Hepatocyte (in vitro differentiated cells): ENCODE measurements around the gene RHEX. TPM values are rescaled to one million over a fixed set of nuclear protein-coding genes. Genes with fewer than 3 reads are reported as not detected.
A peak's percentile ranks its signal among the peaks of the same experiment; 100 is the strongest.

Experiments used
- DNase-seq: peaks from one replicate; pipeline ENCODE4 v3.0.0-alpha.2; 2016; ENCODE audit warnings: low spot score
- H2AFZ ChIP-seq: fragments of 200-600 bp; sonication (generic); 2 replicates; pipeline ENCODE4 v1.6.0; 2016; ENCODE audit warnings: antibody characterized with exemption, mild to moderate bottlenecking
- H3K27ac ChIP-seq: fragments of 200-600 bp; sonication (generic); 2 replicates; pipeline ENCODE4 v1.5.1; 2016; ENCODE audit warnings: mild to moderate bottlenecking
- H3K27me3 ChIP-seq: fragments of 200-600 bp; sonication (generic); 2 replicates; pipeline ENCODE4 v1.6.1; 2016
- H3K36me3 ChIP-seq: fragments of 200-600 bp; sonication (generic); replicated peaks from 2 replicates; pipeline ENCODE4 v1.5.1; 2016; ENCODE audit warnings: low read depth; ENCODE audit not compliant: insufficient read depth
- H3K4me1 ChIP-seq: fragments of 200-600 bp; sonication (generic); 2 replicates; pipeline ENCODE4 v1.5.1; 2016; ENCODE audit warnings: mild to moderate bottlenecking, moderate library complexity; ENCODE audit not compliant: insufficient read depth
- H3K4me2 ChIP-seq: fragments of 200-600 bp; sonication (generic); 2 replicates; pipeline ENCODE4 v1.6.0; 2016
- H3K4me3 ChIP-seq: fragments of 200-600 bp; sonication (generic); 2 replicates; pipeline ENCODE4 v1.5.1; 2016; ENCODE audit warnings: mild to moderate bottlenecking
- H3K79me2 ChIP-seq: fragments of 200-600 bp; sonication (generic); 2 replicates; pipeline ENCODE4 v1.6.0; 2017; ENCODE audit warnings: mild to moderate bottlenecking
- H3K9me2 ChIP-seq: fragments of 200-600 bp; sonication (generic); replicated peaks from 2 replicates; pipeline ENCODE4 v1.6.0; 2017; ENCODE audit warnings: mild to moderate bottlenecking; ENCODE audit not compliant: insufficient read depth
- H3K9me3 ChIP-seq: fragments of 200-600 bp; sonication (generic); 2 replicates; pipeline ENCODE4 v1.5.1; 2016; ENCODE audit warnings: low read depth, mild to moderate bottlenecking
- H4K20me1 ChIP-seq: fragments of 200-600 bp; sonication (generic); 2 replicates; pipeline ENCODE4 v1.6.0; 2016; ENCODE audit warnings: mild to moderate bottlenecking; ENCODE audit not compliant: insufficient read depth, poor library complexity, severe bottlenecking
- CTCF ChIP-seq: fragments of 200-600 bp; sonication (generic); IDR thresholded peaks from 2 replicates; pipeline ENCODE4 v1.5.1; 2016; ENCODE audit warnings: antibody characterized with exemption, mild to moderate bottlenecking; ENCODE audit not compliant: poor library complexity
- EZH2 ChIP-seq: fragments of 200-600 bp; sonication (generic); IDR thresholded peaks from 2 replicates; pipeline ENCODE4 v1.6.1; 2016; ENCODE audit warnings: antibody characterized with exemption, mild to moderate bottlenecking, borderline replicate concordance
- EZH2phosphoT487 ChIP-seq: fragments of 200-600 bp; sonication (generic); IDR thresholded peaks from one replicate; pipeline ENCODE4 v1.6.1; 2018; ENCODE audit warnings: antibody characterized with exemption, mild to moderate bottlenecking, low read depth, moderate library complexity; ENCODE audit not compliant: unreplicated experiment, severe bottlenecking
- WGBS: methylation state at CpG from one replicate; pipeline ENCODE4 v1.1.6; 2016; ENCODE audit warnings: low lambda C conversion rate; ENCODE audit errors: missing lambda C conversion rate; 5-methylcytosine and 5-hydroxymethylcytosine counted together
- polyA plus RNA-seq: library from polyadenylated mRNA; unstranded; fragments of >200 nt; fragmentation: Nextera tagmentation; extraction: Ambion mirVana; gene quantifications from 2 replicates; pipeline ENCODE4 v1.2.1, GENCODE V29; 2016
- total RNA-seq: library from RNA; depleted of rRNA; stranded (reverse); fragments of >200 nt; gene quantifications from 2 replicates; pipeline ENCODE4 v1.2.3, GENCODE V29; 2014

Gene RHEX
- total and polyA plus RNA-seq, 2 experiments from 2014 or later, result 0.51 TPM; not detected in 1

- no peak for TF ChIP-seq EZH2
- Histone ChIP-seq H3K9me3 (no peaks in the 10 kb centered on the region), H2AFZ (no peak overlapping the region), H3K9me2 (no peaks in the 10 kb centered on the region), H3K4me3 (no peak overlapping the region), H3K79me2 (no peaks in the 10 kb centered on the region), H4K20me1 (no peaks in the 10 kb centered on the region), H3K4me1 (no peaks in the 10 kb centered on the region), H3K27me3 (no peaks in the 10 kb centered on the region), H3K4me2 (no peak overlapping the region), H3K27ac (no peak overlapping the region), H3K36me3 (no peaks in the 10 kb centered on the region)
- 49% methylated on average over 7 of the region's 7 CpGs for WGBS
- DNase-seq, result peak; percentile 50
Measured at GRCh38 chr1:206041640-206042039, 11.3 kb upstream of the RHEX start.

- Histone ChIP-seq H4K20me1 (no peaks in the 10 kb centered on the region), H3K9me3 (no peaks in the 10 kb centered on the region), H3K9me2 (no peaks in the 10 kb centered on the region), H3K4me3 (no peak overlapping the region), H3K27me3 (no peaks in the 10 kb centered on the region), H3K27ac (no peak overlapping the region), H3K79me2 (no peaks in the 10 kb centered on the region), H3K36me3 (no peaks in the 10 kb centered on the region), H2AFZ (no peak overlapping the region), H3K4me1 (peaks cover 9% of the 10 kb centered on the region), H3K4me2 (no peak overlapping the region)
- 55% methylated on average over 4 of the region's 4 CpGs for WGBS
- DNase-seq, result no peak
- TF ChIP-seq CTCF (no peak), EZH2 (no peak), EZH2phosphoT487 (no peak)
Measured at GRCh38 chr1:206047271-206047670, 5.7 kb upstream of the RHEX start.

GRCh38 chr1:206048582-206048981 is 4.4 kb upstream of the RHEX start:
- no peaks in the 10 kb centered on the region for H4K20me1 ChIP-seq
- H3K79me2 ChIP-seq, result no peaks in the 10 kb centered on the region
- DNase-seq, result peak; percentile 83
- H3K36me3 ChIP-seq, result no peaks in the 10 kb centered on the region
- WGBS, result 57% methylated on average over 6 of the region's 6 CpGs
- H3K27ac ChIP-seq, result peak overlapping the region; percentile 76
- peaks cover 9% of the 10 kb centered on the region for H3K4me1 ChIP-seq
- no peaks in the 10 kb centered on the region for H3K9me2 ChIP-seq
- H3K27me3 ChIP-seq, result no peaks in the 10 kb centered on the region
- no peak overlapping the region for H3K4me3 ChIP-seq
- TF ChIP-seq EZH2phosphoT487, result no peak
- TF ChIP-seq EZH2, result no peak
- TF ChIP-seq CTCF, result no peak
- H3K4me2 ChIP-seq, result peak overlapping the region; percentile 48
- no peaks in the 10 kb centered on the region for H3K9me3 ChIP-seq
- H2AFZ ChIP-seq, result peak overlapping the region; percentile 49

GRCh38 chr1:206049293-206049692 is 3.7 kb upstream of the RHEX start:
- peaks cover 9% of the 10 kb centered on the region for H3K4me1 ChIP-seq
- H3K9me2 ChIP-seq, result no peaks in the 10 kb centered on the region
- H3K9me3 ChIP-seq, result no peaks in the 10 kb centered on the region
- TF ChIP-seq EZH2, result no peak
- no peak for TF ChIP-seq CTCF
- TF ChIP-seq EZH2phosphoT487, result no peak
- H3K27me3 ChIP-seq, result no peaks in the 10 kb centered on the region
- H3K4me3 ChIP-seq, result no peak overlapping the region
- H2AFZ ChIP-seq, result no peak overlapping the region
- no peaks in the 10 kb centered on the region for H3K79me2 ChIP-seq
- no peaks in the 10 kb centered on the region for H4K20me1 ChIP-seq
- no peaks in the 10 kb centered on the region for H3K36me3 ChIP-seq
- no peak overlapping the region for H3K4me2 ChIP-seq
- H3K27ac ChIP-seq, result no peak overlapping the region
- no peak for DNase-seq
